H1 (cell line): ENCODE data around the gene CPED1. TPM values are rescaled to one million over a fixed set of nuclear protein-coding genes. Genes with fewer than 3 reads are reported as not detected.

Experiments used
- CBX8 ChIP-seq: fragments of 300-800, 300-1000 bp; sonication (generic); IDR thresholded peaks from 2 replicates; pipeline ENCODE4 v1.7.1; 2016; ENCODE audit warnings: low read depth, low read length, borderline replicate concordance
- CHD7 ChIP-seq: fragments of 300-600 bp; sonication (generic); IDR thresholded peaks from 2 replicates; pipeline ENCODE4 v1.7.1; 2012; ENCODE audit warnings: low read length, moderate library complexity, mild to moderate bottlenecking, inconsistent platforms; ENCODE audit not compliant: insufficient replicate concordance
- RAD21 ChIP-seq, 2 experiments: IDR thresholded peaks in 1 of 2; conservative IDR thresholded peaks in 1 of 2; 2 replicates each; pipeline ENCODE4 v1.6.1; 2011; ENCODE audit warnings: low read depth in 2 of 2, low read length in 2 of 2, improper control_type of control experiment in 1 of 2, inconsistent platforms in 1 of 2, mild to moderate bottlenecking in 1 of 2, moderate library complexity in 1 of 2
- polyA plus RNA-seq, 7 experiments: library from polyadenylated mRNA; depleted of rRNA in 3 of 7; stranded (reverse) in 5 of 7; unstranded in 2 of 7; fragments of >200 nt in 5 of 7; fragments of 200-250 nt in 2 of 7; gene quantifications; 1 replicate in 5 of 7; 2 replicates in 1 of 7; 4 replicates in 1 of 7; pipeline versions ENCODE4 v1.2.1 to v1.2.3, GENCODE V29; 2011 to 2013; ENCODE audit warnings: missing spikeins in 2 of 7, mixed read lengths in 2 of 7
- total RNA-seq: library from RNA; stranded (reverse); fragmentation: NEBNext Ultra II Directional; extraction: Animal tissue kit (Norgen Biotek cat#: 25700); gene quantifications from 2 replicates; pipeline ENCODE4 v1.2.1, GENCODE V29; 2021

The CPED1 gene
- total and polyA plus RNA-seq, 2 of the 8 experiments (the other 6 are each of a cell fraction or from before 2014, with no cell fraction given) = 0.08 to 0.39 TPM

DNA sequence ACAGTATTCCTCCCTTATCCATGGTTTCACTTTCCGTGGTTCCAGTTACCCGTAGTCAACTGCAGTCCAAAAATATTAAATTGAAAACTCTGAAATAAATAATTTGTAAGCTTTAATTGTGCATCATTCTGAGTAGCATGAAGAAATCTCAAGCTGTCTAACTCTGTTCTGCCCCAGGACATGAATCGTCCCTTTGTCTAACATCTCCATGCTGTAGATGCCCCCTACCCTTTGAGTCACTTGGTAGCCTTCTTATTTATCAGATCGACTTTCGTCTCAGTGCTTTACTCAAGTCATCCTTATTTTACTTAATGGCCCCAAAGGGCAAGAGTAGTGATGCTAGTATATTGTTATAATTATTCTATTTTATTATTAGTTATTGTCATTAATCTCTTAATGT, 41.8 kb downstream of the CPED1 start (continued):
- TF ChIP-seq CHD7 = no peak
- TF ChIP-seq RAD21 (IDR thresholded peaks at IDR 0.05 in 1 of 2, conservative IDR thresholded peaks at IDR 0.05 in 1 of 2; ENCODE audit: low read depth in 2 of 2, low read length in 2 of 2) = no peak
- TF ChIP-seq CBX8 = no peak
